Measurements from ENCODE around the gene NT5C3B.
"Not testable (repeated sequence)": the region's sequence is repeated elsewhere in the genome, so short reads cannot be mapped to it uniquely, and the experiment has no call there.

Gene NT5C3B

DNA sequence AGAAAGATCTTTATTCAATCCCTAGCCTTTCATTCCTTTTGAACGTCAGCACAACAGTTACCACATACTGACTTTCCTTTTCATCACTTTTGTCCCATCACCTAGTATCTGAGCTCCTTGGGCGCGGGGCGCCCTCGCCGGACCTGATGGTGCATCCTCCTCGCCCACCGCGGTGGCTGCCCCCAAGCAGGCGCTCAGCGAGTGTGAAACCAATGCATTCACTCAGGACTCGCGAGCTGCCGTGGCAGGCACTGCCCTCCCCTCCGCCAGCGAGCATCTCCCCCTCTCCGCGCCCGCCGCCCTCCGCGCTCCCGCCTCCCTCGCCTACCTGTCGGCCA is 28.4 kb upstream of the NT5C3B start:
- peaks cover 38% of the 10 kb centered on the region for H4K20me1 ChIP-seq (ENCODE audit: insufficient read depth, low read length)
- peaks cover 54% of the 10 kb centered on the region for H3K79me2 ChIP-seq (ENCODE audit: low read length)
- H3K9ac ChIP-seq (ENCODE audit: low read length), result peak overlapping the region; percentile 88
- H3K4me2 ChIP-seq (ENCODE audit: low read length), result peak overlapping the region; percentile 98
- H3K9me3 ChIP-seq (ENCODE audit: insufficient read depth, low read length), result no peaks in the 10 kb centered on the region
- H3K36me3 ChIP-seq (replicated peaks; ENCODE audit: low read depth, low read length), result peaks cover 20% of the 10 kb centered on the region
- H3K27ac ChIP-seq (ENCODE audit: low read length), result no peak overlapping the region
- H2AFZ ChIP-seq (ENCODE audit: low read depth, low read length), result peak overlapping the region; percentile 64
- no peak for TF ChIP-seq EZH2phosphoT487 (IDR thresholded peaks at IDR 0.05; ENCODE audit: low read depth)
- TF ChIP-seq, protein P1, sequence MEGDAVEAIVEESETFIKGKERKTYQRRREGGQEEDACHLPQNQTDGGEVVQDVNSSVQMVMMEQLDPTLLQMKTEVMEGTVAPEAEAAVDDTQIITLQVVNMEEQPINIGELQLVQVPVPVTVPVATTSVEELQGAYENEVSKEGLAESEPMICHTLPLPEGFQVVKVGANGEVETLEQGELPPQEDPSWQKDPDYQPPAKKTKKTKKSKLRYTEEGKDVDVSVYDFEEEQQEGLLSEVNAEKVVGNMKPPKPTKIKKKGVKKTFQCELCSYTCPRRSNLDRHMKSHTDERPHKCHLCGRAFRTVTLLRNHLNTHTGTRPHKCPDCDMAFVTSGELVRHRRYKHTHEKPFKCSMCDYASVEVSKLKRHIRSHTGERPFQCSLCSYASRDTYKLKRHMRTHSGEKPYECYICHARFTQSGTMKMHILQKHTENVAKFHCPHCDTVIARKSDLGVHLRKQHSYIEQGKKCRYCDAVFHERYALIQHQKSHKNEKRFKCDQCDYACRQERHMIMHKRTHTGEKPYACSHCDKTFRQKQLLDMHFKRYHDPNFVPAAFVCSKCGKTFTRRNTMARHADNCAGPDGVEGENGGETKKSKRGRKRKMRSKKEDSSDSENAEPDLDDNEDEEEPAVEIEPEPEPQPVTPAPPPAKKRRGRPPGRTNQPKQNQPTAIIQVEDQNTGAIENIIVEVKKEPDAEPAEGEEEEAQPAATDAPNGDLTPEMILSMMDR (IDR thresholded peaks at IDR 0.05; ENCODE audit: low read depth, low read length), result no peak
- H3K27me3 ChIP-seq (ENCODE audit: low read depth, low read length), result no peaks in the 10 kb centered on the region
- peaks cover 11% of the 10 kb centered on the region for H3K4me1 ChIP-seq (ENCODE audit: low read length)
- peak overlapping the region; percentile 95 for H3K4me3 ChIP-seq (ENCODE audit: low read length)

DNA sequence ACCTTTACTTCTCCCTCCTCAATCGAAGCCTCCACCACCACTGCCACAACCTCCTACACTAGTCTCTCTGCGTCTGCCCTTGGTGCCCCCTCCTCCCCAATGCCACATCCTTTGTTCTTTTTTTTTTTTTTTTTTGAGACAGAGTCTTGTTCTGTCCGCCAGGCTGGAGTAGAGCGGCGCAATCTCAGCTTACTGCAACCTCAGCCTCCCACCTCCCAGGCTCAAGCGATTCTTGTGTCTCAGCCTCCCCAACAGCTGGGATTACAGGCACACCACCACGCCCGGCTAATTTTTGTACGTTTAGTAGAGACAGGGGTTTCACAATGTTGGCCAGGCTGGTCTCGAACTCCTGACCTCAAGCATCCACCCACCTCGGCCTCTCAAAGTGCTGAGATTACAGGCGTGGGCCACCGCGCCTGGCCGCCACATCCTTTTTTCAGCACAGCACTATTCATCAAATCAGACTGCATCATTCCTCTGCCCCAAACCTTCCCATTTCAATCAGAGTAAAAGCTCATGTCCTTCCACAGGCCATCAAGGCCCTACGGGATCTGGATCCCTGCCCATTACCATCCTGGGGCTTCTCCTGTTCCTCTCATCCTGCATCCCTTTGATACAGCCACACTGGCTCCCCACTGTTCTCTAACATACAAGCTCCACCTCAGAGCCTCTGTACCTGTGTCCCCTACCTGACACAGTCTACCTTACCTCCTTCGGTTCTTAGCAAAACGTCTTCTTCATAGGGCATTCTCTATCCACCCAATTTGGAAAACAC is 27.2 kb upstream of the NT5C3B start:
- H3K9ac ChIP-seq (ENCODE audit: low read length), result peak overlapping the region; percentile 88; the same call in 1 of the 2 replicates
- H3K79me2 ChIP-seq (ENCODE audit: low read length), result peaks cover 65% of the 10 kb centered on the region
- H3K9me3 ChIP-seq (ENCODE audit: insufficient read depth, low read length), result no peaks in the 10 kb centered on the region
- no peak overlapping the region for H2AFZ ChIP-seq (ENCODE audit: low read depth, low read length)
- TF ChIP-seq, protein P1 (IDR thresholded peaks at IDR 0.05; ENCODE audit: low read depth, low read length), result no peak
- no peak for TF ChIP-seq EZH2phosphoT487 (IDR thresholded peaks at IDR 0.05; ENCODE audit: low read depth)
- H3K27me3 ChIP-seq (ENCODE audit: low read depth, low read length), result no peaks in the 10 kb centered on the region
- peaks cover 10% of the 10 kb centered on the region for H3K36me3 ChIP-seq (replicated peaks; ENCODE audit: low read depth, low read length)
- peaks cover 43% of the 10 kb centered on the region for H4K20me1 ChIP-seq (ENCODE audit: insufficient read depth, low read length)
- peak overlapping the region; percentile 95 for H3K4me3 ChIP-seq (ENCODE audit: low read length)
- peak overlapping the region; percentile 98 for H3K4me2 ChIP-seq (ENCODE audit: low read length)
- no peak overlapping the region for H3K27ac ChIP-seq (ENCODE audit: low read length)
- H3K4me1 ChIP-seq (ENCODE audit: low read length), result peaks cover 11% of the 10 kb centered on the region

DNA sequence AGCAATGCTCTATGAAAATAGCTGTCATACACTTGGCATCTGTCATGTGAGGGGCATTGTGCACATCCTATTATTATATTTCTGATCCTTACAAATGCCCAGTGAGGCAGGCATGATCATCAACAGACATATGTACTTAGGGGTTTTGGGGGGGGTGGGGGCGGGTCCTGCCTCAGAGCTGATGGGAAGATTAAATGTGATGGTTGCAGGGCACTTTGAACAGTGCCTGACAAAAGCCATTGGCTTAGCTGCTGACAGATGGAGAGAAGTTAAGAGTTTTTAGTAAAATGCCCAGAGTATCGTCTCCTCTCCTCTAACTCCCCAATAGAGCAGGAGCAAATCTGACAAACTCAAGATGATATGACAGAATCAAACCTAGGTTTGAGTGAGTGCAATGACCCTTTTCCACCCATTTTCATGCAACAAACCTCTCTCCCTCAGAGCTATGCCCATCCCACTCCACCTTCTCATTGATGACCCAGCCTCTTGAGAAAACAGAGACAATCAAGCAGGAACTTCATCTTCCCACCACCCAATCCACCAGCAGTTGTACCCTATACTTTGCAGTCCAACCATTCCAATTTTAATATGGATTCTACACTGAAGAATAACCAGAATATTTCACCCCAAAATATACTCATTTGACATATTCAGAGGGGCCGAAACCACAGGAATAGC is 24.4 kb upstream of the NT5C3B start:
- Histone ChIP-seq H3K27ac (ENCODE audit: low read length) (no peak overlapping the region), H3K9me3 (ENCODE audit: insufficient read depth, low read length) (no peaks in the 10 kb centered on the region), H3K79me2 (ENCODE audit: low read length) (peaks cover 88% of the 10 kb centered on the region), H3K4me3 (ENCODE audit: low read length) (no peak overlapping the region), H4K20me1 (ENCODE audit: insufficient read depth, low read length) (peaks cover 43% of the 10 kb centered on the region), H3K4me1 (ENCODE audit: low read length) (peaks cover 11% of the 10 kb centered on the region), H3K27me3 (ENCODE audit: low read depth, low read length) (no peaks in the 10 kb centered on the region), H3K36me3 (replicated peaks; ENCODE audit: low read depth, low read length) (no peaks in the 10 kb centered on the region), H3K4me2 (ENCODE audit: low read length) (no peak overlapping the region), H3K9ac (ENCODE audit: low read length) (no peak overlapping the region), H2AFZ (ENCODE audit: low read depth, low read length) (no peak overlapping the region)
- TF ChIP-seq, protein P1 (IDR thresholded peaks at IDR 0.05; ENCODE audit: low read depth, low read length), result no peak
- no peak for TF ChIP-seq EZH2phosphoT487 (IDR thresholded peaks at IDR 0.05; ENCODE audit: low read depth)

DNA sequence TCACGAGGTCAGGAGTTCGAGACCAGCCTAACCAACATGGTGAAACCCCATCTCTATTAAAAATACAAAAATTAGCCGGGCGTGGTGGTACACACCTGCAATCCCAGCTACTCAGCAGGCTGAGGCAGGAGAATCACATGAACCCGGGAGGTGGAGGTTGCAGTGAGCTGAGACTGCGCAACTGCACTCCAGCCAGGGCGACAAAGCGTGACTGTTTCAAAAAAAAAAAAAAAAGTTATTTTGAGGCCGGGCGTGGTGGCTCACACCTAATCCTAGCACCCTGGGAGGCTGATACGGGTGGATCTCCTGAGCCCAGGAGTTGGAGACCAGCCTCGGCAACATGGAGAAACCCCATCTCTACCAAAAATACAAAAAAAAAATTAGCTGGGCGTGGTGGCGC is 15.3 kb upstream of the NT5C3B start:
- H2AFZ ChIP-seq (ENCODE audit: low read depth, low read length); H3K27ac ChIP-seq (ENCODE audit: low read length); H3K4me2 ChIP-seq (ENCODE audit: low read length); H3K9me3 ChIP-seq (ENCODE audit: insufficient read depth, low read length); H3K9ac ChIP-seq (ENCODE audit: low read length); H3K27me3 ChIP-seq (ENCODE audit: low read depth, low read length); H3K4me3 ChIP-seq (ENCODE audit: low read length); H3K4me1 ChIP-seq (ENCODE audit: low read length): not testable (repeated sequence)
- H3K79me2 ChIP-seq (ENCODE audit: low read length), result peaks cover 71% of the 10 kb centered on the region
- peaks cover 21% of the 10 kb centered on the region for H3K36me3 ChIP-seq (replicated peaks; ENCODE audit: low read depth, low read length)
- peaks cover 22% of the 10 kb centered on the region for H4K20me1 ChIP-seq (ENCODE audit: insufficient read depth, low read length)
